SK-N-SH treated with all-trans-retinoic acid at 6 μM for 48 hours (cell line): ENCODE measurements around the gene ARHGAP10.
A peak's percentile ranks its signal among the peaks of the same experiment; 100 is the strongest.

Source experiments
- ATAC-seq: fragments of 200-7000 bp; cut with Tn5 transposase; 3 replicates; pipeline ENCODE4 v1.9.1; 2020; ENCODE audit warnings: mild to moderate bottlenecking, moderate library complexity
- ARNTL ChIP-seq: fragments of 450-650 bp; formaldehyde crosslinking; IDR thresholded peaks from 2 replicates; pipeline ENCODE4 v1.5.0; 2020; ENCODE audit warnings: low read depth, mild to moderate bottlenecking, moderate library complexity, borderline replicate concordance
- BACH2 ChIP-seq: fragments of 250-450 bp; sonication (Bioruptor Pico); IDR thresholded peaks from 2 replicates; pipeline ENCODE4 v1.9.0; 2021; ENCODE audit warnings: mild to moderate bottlenecking, borderline replicate concordance
- CSDC2 ChIP-seq: fragments of 250-450 bp; sonication (Bioruptor Pico); IDR thresholded peaks from 2 replicates; pipeline ENCODE4 v1.5.0; 2020; ENCODE audit warnings: mild to moderate bottlenecking, moderate library complexity
- ESRRG ChIP-seq: fragments of 250-450 bp; sonication (Bioruptor Pico); IDR thresholded peaks from 2 replicates; pipeline ENCODE4 v1.6.1; 2021; ENCODE audit warnings: mild to moderate bottlenecking
- GLIS3 ChIP-seq: fragments of 250-450 bp; sonication (Bioruptor Pico); IDR thresholded peaks from 2 replicates; pipeline ENCODE4 v1.5.0; 2020; ENCODE audit warnings: mild to moderate bottlenecking, moderate library complexity
- ISL1 ChIP-seq: fragments of 250-450 bp; sonication (Bioruptor Pico); IDR thresholded peaks from 2 replicates; pipeline ENCODE4 v2.1.2; 2022; ENCODE audit warnings: mild to moderate bottlenecking, moderate library complexity
- OSR1 ChIP-seq: fragments of 250-450 bp; sonication (Bioruptor Pico); IDR thresholded peaks from 2 replicates; pipeline ENCODE4 v1.8.0; 2022; ENCODE audit warnings: moderate library complexity, mild to moderate bottlenecking, inconsistent platforms
- PPARA ChIP-seq: fragments of 250-450 bp; sonication (Bioruptor Pico); IDR thresholded peaks from 2 replicates; pipeline ENCODE4 v1.5.0; 2020; ENCODE audit warnings: mild to moderate bottlenecking, borderline replicate concordance
- RARB ChIP-seq: fragments of 250-450 bp; sonication (Bioruptor Pico); IDR thresholded peaks from 2 replicates; pipeline ENCODE4 v1.8.0; 2021; ENCODE audit warnings: mild to moderate bottlenecking, moderate library complexity
- SNAI2 ChIP-seq: fragments of 250-450 bp; sonication (Bioruptor Pico); IDR thresholded peaks from 2 replicates; pipeline ENCODE4 v1.5.0; 2020; ENCODE audit warnings: mild to moderate bottlenecking, moderate library complexity
- TCF4 ChIP-seq: fragments of 250-450 bp; sonication (Bioruptor Pico); IDR thresholded peaks from 2 replicates; pipeline ENCODE4 v1.8.0; 2021; ENCODE audit warnings: mild to moderate bottlenecking, moderate library complexity, borderline replicate concordance
- TOX ChIP-seq: fragments of 250-450 bp; sonication (Bioruptor Pico); IDR thresholded peaks from 2 replicates; pipeline ENCODE4 v1.8.0; 2021; ENCODE audit warnings: mild to moderate bottlenecking, moderate library complexity, borderline replicate concordance
- ZC3H10 ChIP-seq: fragments of 250-450 bp; sonication (Bioruptor Pico); IDR thresholded peaks from 2 replicates; pipeline ENCODE4 v1.5.1; 2021; ENCODE audit warnings: mild to moderate bottlenecking, moderate library complexity
- ZFP3 ChIP-seq: fragments of 250-450 bp; sonication (Bioruptor Pico); IDR thresholded peaks from 2 replicates; pipeline ENCODE4 v1.5.0; 2020; ENCODE audit warnings: mild to moderate bottlenecking, moderate library complexity
- ZNF565 ChIP-seq: fragments of 450-650 bp; formaldehyde crosslinking; conservative IDR thresholded peaks from 2 replicates; pipeline ENCODE4 v1.5.0; 2020; ENCODE audit warnings: low read depth, mild to moderate bottlenecking, moderate library complexity
- ZNF70 ChIP-seq: fragments of 450-650 bp; formaldehyde crosslinking; IDR thresholded peaks from 2 replicates; pipeline ENCODE4 v1.5.0; 2020; ENCODE audit warnings: mild to moderate bottlenecking, moderate library complexity
- ZNF8 ChIP-seq: fragments of 450-650 bp; formaldehyde crosslinking; IDR thresholded peaks from 2 replicates; pipeline ENCODE4 v1.5.0; 2020; ENCODE audit warnings: mild to moderate bottlenecking, moderate library complexity
- TF ChIP-seq, protein P1 (sequence below): fragments of 250-450 bp; sonication (Bioruptor Pico); IDR thresholded peaks from 2 replicates; pipeline ENCODE4 v1.8.0; 2020; ENCODE audit warnings: mild to moderate bottlenecking, moderate library complexity, borderline replicate concordance
- TF ChIP-seq, protein P2 (sequence below): fragments of 250-450 bp; sonication (Bioruptor Pico); IDR thresholded peaks from 2 replicates; pipeline ENCODE4 v1.5.1; 2021; ENCODE audit warnings: mild to moderate bottlenecking, moderate library complexity
- TF ChIP-seq, protein P3 (sequence below): fragments of 250-450 bp; sonication (Bioruptor Pico); IDR thresholded peaks from 2 replicates; pipeline ENCODE4 v1.5.0; 2020; ENCODE audit warnings: mild to moderate bottlenecking, moderate library complexity
- TF ChIP-seq, protein P4 (sequence below): fragments of 250-450 bp; sonication (Bioruptor Pico); IDR thresholded peaks from 2 replicates; pipeline ENCODE4 v1.8.0; 2021; ENCODE audit warnings: low read depth, mild to moderate bottlenecking, moderate library complexity, borderline replicate concordance
- TF ChIP-seq, protein P5 (sequence below): fragments of 250-450 bp; sonication (Bioruptor Pico); IDR thresholded peaks from 2 replicates; pipeline ENCODE4 v1.5.1; 2020; ENCODE audit warnings: low read depth, mild to moderate bottlenecking, moderate library complexity

ARHGAP10 gene

DNA sequence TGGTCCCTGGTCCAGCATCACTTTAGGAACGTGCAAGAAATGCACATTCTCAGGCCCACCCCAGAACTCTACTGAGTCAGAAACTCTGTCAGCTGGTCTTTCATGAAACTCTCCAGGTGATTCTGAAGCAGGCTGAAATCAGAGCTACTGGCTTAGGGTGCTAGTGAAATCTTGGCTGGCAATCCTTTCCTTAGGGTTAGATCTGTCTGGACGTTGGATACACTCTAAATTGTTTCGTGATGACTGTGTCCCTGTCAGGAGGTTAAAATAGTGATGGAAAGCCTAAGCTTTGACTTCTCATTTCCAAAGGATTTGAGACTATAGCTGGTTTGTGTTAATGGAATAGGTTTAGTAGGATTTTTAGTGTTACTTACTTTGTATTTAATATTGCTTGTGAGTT lies 99.1 kb downstream of the ARHGAP10 start:
- TF ChIP-seq ISL1 (CRISPR knock-in tag) (no peak), ZFP3 (no peak), OSR1 (no peak), ARNTL (no peak), BACH2 (CRISPR knock-in tag) (no peak)
- TF ChIP-seq, protein P1, sequence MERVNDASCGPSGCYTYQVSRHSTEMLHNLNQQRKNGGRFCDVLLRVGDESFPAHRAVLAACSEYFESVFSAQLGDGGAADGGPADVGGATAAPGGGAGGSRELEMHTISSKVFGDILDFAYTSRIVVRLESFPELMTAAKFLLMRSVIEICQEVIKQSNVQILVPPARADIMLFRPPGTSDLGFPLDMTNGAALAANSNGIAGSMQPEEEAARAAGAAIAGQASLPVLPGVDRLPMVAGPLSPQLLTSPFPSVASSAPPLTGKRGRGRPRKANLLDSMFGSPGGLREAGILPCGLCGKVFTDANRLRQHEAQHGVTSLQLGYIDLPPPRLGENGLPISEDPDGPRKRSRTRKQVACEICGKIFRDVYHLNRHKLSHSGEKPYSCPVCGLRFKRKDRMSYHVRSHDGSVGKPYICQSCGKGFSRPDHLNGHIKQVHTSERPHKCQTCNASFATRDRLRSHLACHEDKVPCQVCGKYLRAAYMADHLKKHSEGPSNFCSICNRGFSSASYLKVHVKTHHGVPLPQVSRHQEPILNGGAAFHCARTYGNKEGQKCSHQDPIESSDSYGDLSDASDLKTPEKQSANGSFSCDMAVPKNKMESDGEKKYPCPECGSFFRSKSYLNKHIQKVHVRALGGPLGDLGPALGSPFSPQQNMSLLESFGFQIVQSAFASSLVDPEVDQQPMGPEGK (CRISPR knock-in tag) = no peak
- peak; percentile 39 for ATAC-seq

DNA sequence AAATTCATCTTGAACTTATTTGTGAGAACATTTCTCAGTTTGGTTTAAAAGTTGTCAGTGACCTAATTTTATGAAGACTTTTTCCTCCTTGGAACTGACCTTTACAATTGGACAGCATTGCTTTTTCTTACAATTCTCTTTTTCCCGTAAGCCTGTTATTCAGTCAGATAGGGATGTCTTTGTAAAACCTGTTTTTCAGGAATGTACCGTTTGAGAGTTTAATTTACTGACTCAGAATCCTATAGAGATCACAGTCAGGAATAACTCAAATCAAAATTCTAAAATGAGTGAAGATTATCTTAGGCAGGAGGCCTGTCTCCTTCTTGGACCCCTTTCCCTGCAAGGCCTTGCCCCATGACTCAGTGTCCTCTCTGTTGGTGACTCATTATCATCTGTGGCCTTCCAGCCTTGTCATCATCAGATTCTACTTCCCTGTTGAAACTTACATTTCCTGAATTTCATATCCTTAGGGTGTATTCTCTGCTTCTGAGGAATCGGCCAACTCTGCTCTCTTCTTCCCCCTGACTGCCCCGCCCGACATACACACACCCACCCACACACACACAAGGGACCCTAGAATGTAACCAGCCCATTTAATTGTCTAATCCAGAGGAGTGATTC lies 99.8 kb downstream of the ARHGAP10 start:
- peak; percentile 61 for ATAC-seq
- no peak for TF ChIP-seq GLIS3 (CRISPR knock-in tag)
- no peak for TF ChIP-seq CSDC2
- TF ChIP-seq ZC3H10 = no peak
- TF ChIP-seq TOX = no peak
- no peak for TF ChIP-seq ZNF8 (CRISPR knock-in tag)
- no peak for TF ChIP-seq TCF4 (CRISPR knock-in tag)

DNA sequence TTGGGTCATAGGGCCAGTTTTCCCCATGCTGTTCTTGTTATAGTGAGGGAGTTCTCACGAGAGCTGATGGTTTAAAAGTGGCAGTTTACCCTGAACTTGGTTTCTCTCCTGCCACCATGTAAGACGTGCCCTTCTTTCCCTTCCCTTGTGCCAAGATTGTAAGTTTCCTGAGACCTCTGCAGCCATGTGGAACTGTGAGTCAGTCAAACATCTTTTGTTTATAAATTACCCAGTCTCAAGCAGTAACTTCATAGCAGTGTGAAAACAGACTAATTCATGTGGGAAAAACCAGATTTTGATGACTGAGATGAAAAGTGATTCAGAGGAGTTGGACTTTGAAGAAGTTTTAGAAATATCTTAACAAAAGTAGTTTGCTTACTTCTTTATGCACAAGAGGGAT lies 101.4 kb downstream of the ARHGAP10 start:
- TF ChIP-seq ISL1 (CRISPR knock-in tag) = no peak
- TF ChIP-seq ARNTL = no peak
- TF ChIP-seq, protein P2, sequence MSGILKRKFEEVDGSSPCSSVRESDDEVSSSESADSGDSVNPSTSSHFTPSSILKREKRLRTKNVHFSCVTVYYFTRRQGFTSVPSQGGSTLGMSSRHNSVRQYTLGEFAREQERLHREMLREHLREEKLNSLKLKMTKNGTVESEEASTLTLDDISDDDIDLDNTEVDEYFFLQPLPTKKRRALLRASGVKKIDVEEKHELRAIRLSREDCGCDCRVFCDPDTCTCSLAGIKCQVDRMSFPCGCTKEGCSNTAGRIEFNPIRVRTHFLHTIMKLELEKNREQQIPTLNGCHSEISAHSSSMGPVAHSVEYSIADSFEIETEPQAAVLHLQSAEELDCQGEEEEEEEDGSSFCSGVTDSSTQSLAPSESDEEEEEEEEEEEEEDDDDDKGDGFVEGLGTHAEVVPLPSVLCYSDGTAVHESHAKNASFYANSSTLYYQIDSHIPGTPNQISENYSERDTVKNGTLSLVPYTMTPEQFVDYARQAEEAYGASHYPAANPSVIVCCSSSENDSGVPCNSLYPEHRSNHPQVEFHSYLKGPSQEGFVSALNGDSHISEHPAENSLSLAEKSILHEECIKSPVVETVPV (CRISPR knock-in tag) = no peak
- no peak for TF ChIP-seq ZNF70 (CRISPR knock-in tag)
- no peak for TF ChIP-seq ESRRG (CRISPR knock-in tag)
- no peak for TF ChIP-seq OSR1
- ATAC-seq = no peak

DNA sequence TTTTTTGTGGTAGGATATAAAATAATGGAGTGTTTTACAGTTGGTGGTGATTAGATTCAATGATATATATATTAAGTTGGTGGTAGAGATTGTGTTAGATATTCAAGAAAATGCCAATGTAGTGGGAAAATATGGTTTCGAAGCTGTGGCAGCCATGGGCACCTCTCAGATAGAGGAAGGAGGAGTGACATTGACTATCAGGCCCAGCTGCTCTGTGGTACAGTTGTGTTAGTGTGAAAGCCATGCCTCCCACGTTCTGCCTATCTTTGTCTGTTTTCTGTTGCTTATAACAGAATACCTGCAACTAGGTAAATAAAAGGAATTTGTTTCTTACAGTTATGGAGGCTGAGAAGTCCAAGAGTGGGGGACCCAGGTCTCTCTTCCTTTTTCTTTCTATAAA lies 101.9 kb downstream of the ARHGAP10 start:
- no peak for ATAC-seq
- TF ChIP-seq BACH2 (CRISPR knock-in tag) (no peak), ZFP3 (no peak), GLIS3 (CRISPR knock-in tag) (no peak), TOX (no peak), ESRRG (CRISPR knock-in tag) (no peak), RARB (CRISPR knock-in tag) (no peak), PPARA (CRISPR knock-in tag) (no peak), OSR1 (no peak), CSDC2 (no peak), SNAI2 (no peak), ZC3H10 (no peak), ARNTL (no peak), ISL1 (CRISPR knock-in tag) (no peak), ZNF565 (CRISPR knock-in tag) (no peak)
- TF ChIP-seq, protein P3, sequence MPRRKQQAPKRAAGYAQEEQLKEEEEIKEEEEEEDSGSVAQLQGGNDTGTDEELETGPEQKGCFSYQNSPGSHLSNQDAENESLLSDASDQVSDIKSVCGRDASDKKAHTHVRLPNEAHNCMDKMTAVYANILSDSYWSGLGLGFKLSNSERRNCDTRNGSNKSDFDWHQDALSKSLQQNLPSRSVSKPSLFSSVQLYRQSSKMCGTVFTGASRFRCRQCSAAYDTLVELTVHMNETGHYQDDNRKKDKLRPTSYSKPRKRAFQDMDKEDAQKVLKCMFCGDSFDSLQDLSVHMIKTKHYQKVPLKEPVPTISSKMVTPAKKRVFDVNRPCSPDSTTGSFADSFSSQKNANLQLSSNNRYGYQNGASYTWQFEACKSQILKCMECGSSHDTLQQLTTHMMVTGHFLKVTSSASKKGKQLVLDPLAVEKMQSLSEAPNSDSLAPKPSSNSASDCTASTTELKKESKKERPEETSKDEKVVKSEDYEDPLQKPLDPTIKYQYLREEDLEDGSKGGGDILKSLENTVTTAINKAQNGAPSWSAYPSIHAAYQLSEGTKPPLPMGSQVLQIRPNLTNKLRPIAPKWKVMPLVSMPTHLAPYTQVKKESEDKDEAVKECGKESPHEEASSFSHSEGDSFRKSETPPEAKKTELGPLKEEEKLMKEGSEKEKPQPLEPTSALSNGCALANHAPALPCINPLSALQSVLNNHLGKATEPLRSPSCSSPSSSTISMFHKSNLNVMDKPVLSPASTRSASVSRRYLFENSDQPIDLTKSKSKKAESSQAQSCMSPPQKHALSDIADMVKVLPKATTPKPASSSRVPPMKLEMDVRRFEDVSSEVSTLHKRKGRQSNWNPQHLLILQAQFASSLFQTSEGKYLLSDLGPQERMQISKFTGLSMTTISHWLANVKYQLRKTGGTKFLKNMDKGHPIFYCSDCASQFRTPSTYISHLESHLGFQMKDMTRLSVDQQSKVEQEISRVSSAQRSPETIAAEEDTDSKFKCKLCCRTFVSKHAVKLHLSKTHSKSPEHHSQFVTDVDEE (CRISPR knock-in tag) = no peak
- TF ChIP-seq, protein P1 (CRISPR knock-in tag) = no peak
- TF ChIP-seq, protein P4, sequence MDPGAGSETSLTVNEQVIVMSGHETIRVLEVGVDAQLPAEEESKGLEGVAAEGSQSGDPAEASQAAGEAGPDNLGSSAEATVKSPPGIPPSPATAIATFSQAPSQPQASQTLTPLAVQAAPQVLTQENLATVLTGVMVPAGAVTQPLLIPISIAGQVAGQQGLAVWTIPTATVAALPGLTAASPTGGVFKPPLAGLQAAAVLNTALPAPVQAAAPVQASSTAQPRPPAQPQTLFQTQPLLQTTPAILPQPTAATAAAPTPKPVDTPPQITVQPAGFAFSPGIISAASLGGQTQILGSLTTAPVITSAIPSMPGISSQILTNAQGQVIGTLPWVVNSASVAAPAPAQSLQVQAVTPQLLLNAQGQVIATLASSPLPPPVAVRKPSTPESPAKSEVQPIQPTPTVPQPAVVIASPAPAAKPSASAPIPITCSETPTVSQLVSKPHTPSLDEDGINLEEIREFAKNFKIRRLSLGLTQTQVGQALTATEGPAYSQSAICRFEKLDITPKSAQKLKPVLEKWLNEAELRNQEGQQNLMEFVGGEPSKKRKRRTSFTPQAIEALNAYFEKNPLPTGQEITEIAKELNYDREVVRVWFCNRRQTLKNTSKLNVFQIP (CRISPR knock-in tag) = no peak
- TF ChIP-seq, protein P5, sequence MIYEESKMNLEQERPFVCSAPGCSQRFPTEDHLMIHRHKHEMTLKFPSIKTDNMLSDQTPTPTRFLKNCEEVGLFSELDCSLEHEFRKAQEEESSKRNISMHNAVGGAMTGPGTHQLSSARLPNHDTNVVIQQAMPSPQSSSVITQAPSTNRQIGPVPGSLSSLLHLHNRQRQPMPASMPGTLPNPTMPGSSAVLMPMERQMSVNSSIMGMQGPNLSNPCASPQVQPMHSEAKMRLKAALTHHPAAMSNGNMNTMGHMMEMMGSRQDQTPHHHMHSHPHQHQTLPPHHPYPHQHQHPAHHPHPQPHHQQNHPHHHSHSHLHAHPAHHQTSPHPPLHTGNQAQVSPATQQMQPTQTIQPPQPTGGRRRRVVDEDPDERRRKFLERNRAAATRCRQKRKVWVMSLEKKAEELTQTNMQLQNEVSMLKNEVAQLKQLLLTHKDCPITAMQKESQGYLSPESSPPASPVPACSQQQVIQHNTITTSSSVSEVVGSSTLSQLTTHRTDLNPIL (CRISPR knock-in tag) = no peak
- TF ChIP-seq, protein P2 (CRISPR knock-in tag) = no peak
